ENCODE data around the gene RMI1.

The RMI1 gene

GRCh38 chr9:83980395-83981125 is at the start of gene RMI1:
Gene RMI1 (plus strand): TSS chr9:83980805. CDS start chr9:84000987, 20,182 bp downstream.
- H3K4me3 ChIP-seq (ENCODE audit: low read depth, low read length), result peak within 1 kb of the TSS; percentile 99
- in situ Hi-C loops (cut with HindIII; ENCODE audit: low sequenced_read_pairs), result no loop called here
- TF ChIP-seq CTCF (IDR thresholded peaks at IDR 0.05; ENCODE audit: low read depth, low read length, missing control alignments), result peak; percentile 29
- peak; percentile 95 for DNase-seq (ENCODE audit: low read depth)

GRCh38 chr9:83930881-83931280 is 49.7 kb upstream of the RMI1 start:
- in situ Hi-C loops (cut with HindIII; ENCODE audit: low sequenced_read_pairs), result loop anchor here (25.0 kb wide), 1 partner anchor 331 kb away; no protein-coding TSS in a partner anchor
- no peak for DNase-seq (ENCODE audit: low read depth)
- no peak for TF ChIP-seq CTCF (IDR thresholded peaks at IDR 0.05; ENCODE audit: low read depth, low read length, missing control alignments)
- no peak overlapping the region for H3K4me3 ChIP-seq (ENCODE audit: low read depth, low read length)

GRCh38 chr9:83932011-83932410 is 48.6 kb upstream of the RMI1 start:
- in situ Hi-C loops (cut with HindIII; ENCODE audit: low sequenced_read_pairs), result loop anchor here (25.0 kb wide), 1 partner anchor 330 kb away; no protein-coding TSS in a partner anchor
- no peak for DNase-seq (ENCODE audit: low read depth)
- no peak overlapping the region for H3K4me3 ChIP-seq (ENCODE audit: low read depth, low read length)
- no peak for TF ChIP-seq CTCF (IDR thresholded peaks at IDR 0.05; ENCODE audit: low read depth, low read length, missing control alignments)

GRCh38 chr9:83932851-83933250 is 47.8 kb upstream of the RMI1 start:
- H3K4me3 ChIP-seq (ENCODE audit: low read depth, low read length), result no peak overlapping the region
- no peak for DNase-seq (ENCODE audit: low read depth)
- in situ Hi-C loops (cut with HindIII; ENCODE audit: low sequenced_read_pairs), result loop anchor here (25.0 kb wide), 1 partner anchor 329 kb away; no protein-coding TSS in a partner anchor
- no peak for TF ChIP-seq CTCF (IDR thresholded peaks at IDR 0.05; ENCODE audit: low read depth, low read length, missing control alignments)

GRCh38 chr9:83933790-83934189 is 46.8 kb upstream of the RMI1 start:
- no peak for TF ChIP-seq CTCF (IDR thresholded peaks at IDR 0.05; ENCODE audit: low read depth, low read length, missing control alignments)
- no peak for DNase-seq (ENCODE audit: low read depth)
- no peak overlapping the region for H3K4me3 ChIP-seq (ENCODE audit: low read depth, low read length)
- in situ Hi-C loops (cut with HindIII; ENCODE audit: low sequenced_read_pairs), result loop anchor here (25.0 kb wide), 1 partner anchor 329 kb away; no protein-coding TSS in a partner anchor

- no peak overlapping the region for H3K4me3 ChIP-seq (ENCODE audit: low read depth, low read length)
- no peak for TF ChIP-seq CTCF (IDR thresholded peaks at IDR 0.05; ENCODE audit: low read depth, low read length, missing control alignments)
- no peak for DNase-seq (ENCODE audit: low read depth)
- in situ Hi-C loops (cut with HindIII; ENCODE audit: low sequenced_read_pairs), result loop anchor here (25.0 kb wide), 1 partner anchor 328 kb away; no protein-coding TSS in a partner anchor
Measured at GRCh38 chr9:83934569-83935275, 45.9 kb upstream of the RMI1 start.

Data from astrocyte of the cerebellum (primary cell).